ENCODE results near the gene ACO2. TPM values are rescaled to one million over a fixed set of nuclear protein-coding genes. Genes with fewer than 3 reads are reported as not detected.
"Not testable (repeated sequence)": the region's sequence is repeated elsewhere in the genome, so short reads cannot be mapped to it uniquely, and the experiment has no call there.

The ACO2 gene
- total and polyA plus RNA-seq, 9 donors = 64.6 to 117 (median 105) TPM

- Histone ChIP-seq H3K4me1 (ENCODE audit: control insufficient read depth, insufficient read depth, low read length) (peaks cover 22% of the 10 kb centered on the region), H3K36me3 (ENCODE audit: control insufficient read depth, insufficient read depth, low read length) (peaks cover 15% of the 10 kb centered on the region), H3K27me3 (ENCODE audit: control insufficient read depth, insufficient read depth, low read length) (no peaks in the 10 kb centered on the region), H3K27ac (ENCODE audit: low read length) (peak overlapping the region; percentile 99), H3K4me3 (ENCODE audit: low read length) (peak overlapping the region; percentile 98), H3K9me3 (replicated peaks; ENCODE audit: control insufficient read depth, low read depth, low read length) (no peaks in the 10 kb centered on the region)
- WGBS (ENCODE audit: insufficient coverage) = under 1% methylated on average over 54 of the region's 63 CpGs
- peak; percentile 96 for DNase-seq
Measured at GRCh38 chr22:41447435-41448188, 21.3 kb upstream of the ACO2 start.

- H3K4me1 ChIP-seq (ENCODE audit: control insufficient read depth, insufficient read depth, low read length) = peaks cover 16% of the 10 kb centered on the region
- no peaks in the 10 kb centered on the region for H3K27me3 ChIP-seq (ENCODE audit: control insufficient read depth, insufficient read depth, low read length)
- H3K9me3 ChIP-seq (replicated peaks; ENCODE audit: control insufficient read depth, low read depth, low read length) = no peaks in the 10 kb centered on the region
- peaks cover 8% of the 10 kb centered on the region for H3K36me3 ChIP-seq (ENCODE audit: control insufficient read depth, insufficient read depth, low read length)
- H3K4me3 ChIP-seq (ENCODE audit: low read length) = peak overlapping the region; percentile 98
- peak overlapping the region; percentile 99 for H3K27ac ChIP-seq (ENCODE audit: low read length)
- WGBS (ENCODE audit: insufficient coverage) = 0% methylated on average over 23 of the region's 28 CpGs
- peak; percentile 100 for DNase-seq
Measured at GRCh38 chr22:41448189-41448808, 20.6 kb upstream of the ACO2 start.

GRCh38 chr22:41458161-41458728 lies 10.7 kb upstream of the ACO2 start:
- WGBS (ENCODE audit: insufficient coverage) = 100% methylated on average over 3 of the region's 7 CpGs

DNA sequence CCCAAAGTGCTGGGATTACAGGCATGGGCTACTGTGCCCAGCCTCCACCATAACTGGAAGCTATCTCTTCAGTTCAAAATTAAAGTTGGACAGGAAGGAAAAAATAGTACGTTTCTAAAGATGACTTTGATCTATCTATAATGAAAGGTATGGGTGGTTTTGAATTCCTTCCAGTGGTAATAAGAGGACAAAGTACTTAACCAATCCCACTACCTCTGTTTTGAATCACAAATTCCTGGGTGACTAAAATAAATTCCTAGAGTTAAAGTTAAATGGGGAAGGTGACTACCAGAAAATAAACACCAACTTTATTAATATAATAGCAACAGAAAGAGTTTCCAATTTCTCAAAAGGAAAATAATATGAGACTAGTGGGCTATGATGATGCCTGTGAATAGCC lies 9.5 kb upstream of the ACO2 start:
- Histone ChIP-seq H3K4me1 (ENCODE audit: control insufficient read depth, insufficient read depth, low read length) (no peaks in the 10 kb centered on the region), H3K4me3 (ENCODE audit: low read length) (no peak overlapping the region), H3K36me3 (ENCODE audit: control insufficient read depth, insufficient read depth, low read length) (peaks cover 58% of the 10 kb centered on the region), H3K27me3 (ENCODE audit: control insufficient read depth, insufficient read depth, low read length) (no peaks in the 10 kb centered on the region), H3K9me3 (replicated peaks; ENCODE audit: control insufficient read depth, low read depth, low read length) (no peaks in the 10 kb centered on the region), H3K27ac (ENCODE audit: low read length) (no peak overlapping the region)
- no peak for DNase-seq
- no CpG with 5 or more reads among the region's 1 CpG for WGBS (ENCODE audit: insufficient coverage)

More at GRCh38 chr22:41458161-41458728, 10.7 kb upstream of the ACO2 start:
- Histone ChIP-seq H3K27ac (ENCODE audit: low read length) (no peak overlapping the region), H3K4me1 (ENCODE audit: control insufficient read depth, insufficient read depth, low read length) (no peaks in the 10 kb centered on the region), H3K9me3 (replicated peaks; ENCODE audit: control insufficient read depth, low read depth, low read length) (no peaks in the 10 kb centered on the region), H3K4me3 (ENCODE audit: low read length) (no peak overlapping the region), H3K27me3 (ENCODE audit: control insufficient read depth, insufficient read depth, low read length) (no peaks in the 10 kb centered on the region), H3K36me3 (ENCODE audit: control insufficient read depth, insufficient read depth, low read length) (peaks cover 49% of the 10 kb centered on the region)
- no peak for DNase-seq

- H3K27me3 ChIP-seq (ENCODE audit: control insufficient read depth, insufficient read depth, low read length); DNase-seq; H3K9me3 ChIP-seq (replicated peaks; ENCODE audit: control insufficient read depth, low read depth, low read length); H3K4me1 ChIP-seq (ENCODE audit: control insufficient read depth, insufficient read depth, low read length); H3K4me3 ChIP-seq (ENCODE audit: low read length); H3K27ac ChIP-seq (ENCODE audit: low read length): not testable (repeated sequence)
- no CpG with 5 or more reads among the region's 5 CpGs for WGBS (ENCODE audit: insufficient coverage)
- peaks cover 64% of the 10 kb centered on the region for H3K36me3 ChIP-seq (ENCODE audit: control insufficient read depth, insufficient read depth, low read length)
Measured at GRCh38 chr22:41460071-41460470, 8.8 kb upstream of the ACO2 start.

DNA sequence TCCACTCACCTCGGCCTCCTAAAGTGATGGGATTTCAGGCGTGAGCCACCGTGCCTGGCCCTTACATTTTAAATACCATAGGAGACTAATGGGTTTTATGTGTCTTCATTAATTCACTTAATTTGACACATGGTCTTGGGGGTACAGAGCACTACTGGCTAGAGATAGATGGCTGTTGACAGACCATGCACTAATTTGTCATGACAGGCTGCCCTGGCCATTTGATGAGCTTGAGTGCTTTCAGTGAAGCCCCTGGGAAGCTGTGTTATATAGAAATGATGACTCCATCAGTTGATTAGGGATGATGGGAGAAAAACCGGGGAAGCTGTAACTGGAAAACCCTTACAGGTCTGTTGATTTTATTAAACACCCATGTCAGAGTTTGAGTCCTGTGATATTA lies 7.0 kb upstream of the ACO2 start:
- DNase-seq = no peak
- no CpG with 5 or more reads among the region's 4 CpGs for WGBS (ENCODE audit: insufficient coverage)
- Histone ChIP-seq H3K36me3 (ENCODE audit: control insufficient read depth, insufficient read depth, low read length) (peaks cover 75% of the 10 kb centered on the region), H3K27ac (ENCODE audit: low read length) (no peak overlapping the region), H3K9me3 (replicated peaks; ENCODE audit: control insufficient read depth, low read depth, low read length) (no peaks in the 10 kb centered on the region), H3K4me1 (ENCODE audit: control insufficient read depth, insufficient read depth, low read length) (no peaks in the 10 kb centered on the region), H3K4me3 (ENCODE audit: low read length) (no peak overlapping the region), H3K27me3 (ENCODE audit: control insufficient read depth, insufficient read depth, low read length) (no peaks in the 10 kb centered on the region)

DNA sequence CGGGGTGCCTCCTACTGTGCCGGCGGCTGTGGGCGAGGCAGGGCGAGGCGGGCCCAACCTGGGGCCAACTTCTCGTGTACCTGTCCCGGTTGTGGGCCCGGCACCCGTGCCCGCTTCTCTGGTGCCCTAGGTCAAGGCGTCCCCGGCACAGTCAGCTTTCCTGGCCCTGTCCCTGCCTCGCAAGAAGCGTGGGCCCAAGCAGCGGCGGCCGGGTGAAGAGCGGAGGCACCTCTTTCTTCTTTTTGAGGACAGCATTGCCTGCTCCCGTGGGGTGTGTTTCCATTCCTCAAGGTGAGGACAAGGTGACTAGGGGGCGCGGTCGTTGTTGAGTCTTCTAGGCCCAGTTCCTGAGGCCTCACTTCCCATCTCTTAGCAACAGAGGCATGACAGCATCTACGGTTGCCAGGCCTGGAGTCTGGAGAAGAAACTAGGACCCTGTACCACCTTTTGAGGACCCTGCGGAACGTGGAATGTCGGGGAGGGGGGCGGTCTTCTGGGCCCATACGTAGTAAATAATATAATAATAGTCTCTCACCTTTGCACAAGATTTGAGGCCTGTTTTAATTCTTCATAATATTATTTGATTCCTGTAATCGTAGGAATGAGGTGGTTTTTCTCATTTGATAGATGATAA lies 418 bp downstream of the ACO2 start:
- H3K27ac ChIP-seq (ENCODE audit: low read length) = peak overlapping the region; percentile 97
- WGBS (ENCODE audit: insufficient coverage) = 0% methylated on average over 21 of the region's 30 CpGs
- H3K4me3 ChIP-seq (ENCODE audit: low read length) = peak overlapping the region; percentile 99
- H3K27me3 ChIP-seq (ENCODE audit: control insufficient read depth, insufficient read depth, low read length) = no peaks in the 10 kb centered on the region
- H3K9me3 ChIP-seq (replicated peaks; ENCODE audit: control insufficient read depth, low read depth, low read length) = no peaks in the 10 kb centered on the region
- DNase-seq = peak; percentile 30
- peaks cover 15% of the 10 kb centered on the region for H3K4me1 ChIP-seq (ENCODE audit: control insufficient read depth, insufficient read depth, low read length)
- peaks cover 46% of the 10 kb centered on the region for H3K36me3 ChIP-seq (ENCODE audit: control insufficient read depth, insufficient read depth, low read length)

DNA sequence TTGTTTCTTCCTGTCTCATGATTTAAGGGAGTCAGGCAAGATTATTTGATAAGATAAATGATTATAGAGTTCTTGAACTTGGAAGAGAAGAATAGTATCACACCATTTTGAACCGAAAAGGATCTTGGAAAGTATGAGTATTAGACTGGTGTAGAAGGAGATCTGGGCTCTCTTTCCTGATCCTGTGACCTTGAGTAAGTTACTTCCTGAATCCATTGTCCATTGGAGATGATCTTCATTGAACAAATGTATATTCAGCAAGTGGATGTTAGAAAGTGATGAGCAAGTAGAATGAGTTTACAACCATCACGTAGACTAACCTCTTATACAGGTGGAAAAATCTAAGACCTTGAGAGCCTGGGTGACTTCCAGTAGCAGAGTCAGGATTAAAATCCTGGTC lies 2.0 kb downstream of the ACO2 start:
- Histone ChIP-seq H3K4me3 (ENCODE audit: low read length) (no peak overlapping the region), H3K27ac (ENCODE audit: low read length) (no peak overlapping the region), H3K27me3 (ENCODE audit: control insufficient read depth, insufficient read depth, low read length) (no peaks in the 10 kb centered on the region), H3K9me3 (replicated peaks; ENCODE audit: control insufficient read depth, low read depth, low read length) (no peaks in the 10 kb centered on the region), H3K36me3 (ENCODE audit: control insufficient read depth, insufficient read depth, low read length) (peaks cover 34% of the 10 kb centered on the region), H3K4me1 (ENCODE audit: control insufficient read depth, insufficient read depth, low read length) (peaks cover 15% of the 10 kb centered on the region)
- no peak for DNase-seq
- 89% methylated on average over 1 of the region's 2 CpGs for WGBS (ENCODE audit: insufficient coverage)

DNA sequence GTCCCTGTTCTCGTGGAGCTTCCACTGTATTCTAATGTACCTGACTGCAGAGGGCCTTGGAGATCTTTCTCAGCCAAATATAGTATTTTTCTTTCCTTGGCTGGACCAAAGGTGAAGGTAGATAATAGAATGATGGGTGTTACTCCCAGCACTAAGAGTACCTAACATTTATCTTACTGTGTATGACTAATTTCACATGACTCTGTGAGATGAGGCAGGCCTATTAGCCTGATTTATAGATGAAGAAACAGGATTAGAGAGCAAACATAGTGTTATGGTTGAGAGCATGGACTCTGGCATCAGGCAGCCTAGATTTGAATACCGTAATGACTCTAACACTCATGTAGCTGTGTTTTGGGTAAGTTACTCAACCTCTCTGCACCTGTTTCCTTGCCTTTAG lies 2.7 kb downstream of the ACO2 start:
- Histone ChIP-seq H3K4me1 (ENCODE audit: control insufficient read depth, insufficient read depth, low read length) (peaks cover 15% of the 10 kb centered on the region), H3K4me3 (ENCODE audit: low read length) (no peak overlapping the region), H3K27ac (ENCODE audit: low read length) (no peak overlapping the region), H3K9me3 (replicated peaks; ENCODE audit: control insufficient read depth, low read depth, low read length) (no peaks in the 10 kb centered on the region), H3K27me3 (ENCODE audit: control insufficient read depth, insufficient read depth, low read length) (no peaks in the 10 kb centered on the region), H3K36me3 (ENCODE audit: control insufficient read depth, insufficient read depth, low read length) (peaks cover 27% of the 10 kb centered on the region)
- no peak for DNase-seq
- WGBS (ENCODE audit: insufficient coverage) = no CpG with 5 or more reads among the region's 2 CpGs

- H3K27me3 ChIP-seq (ENCODE audit: control insufficient read depth, insufficient read depth, low read length) = no peaks in the 10 kb centered on the region
- 95% methylated on average over 2 of the region's 6 CpGs for WGBS (ENCODE audit: insufficient coverage)
- H3K36me3 ChIP-seq (ENCODE audit: control insufficient read depth, insufficient read depth, low read length) = peaks cover 22% of the 10 kb centered on the region
- no peaks in the 10 kb centered on the region for H3K9me3 ChIP-seq (replicated peaks; ENCODE audit: control insufficient read depth, low read depth, low read length)
- DNase-seq = no peak
- H3K4me3 ChIP-seq (ENCODE audit: low read length) = no peak overlapping the region
- peaks cover 13% of the 10 kb centered on the region for H3K4me1 ChIP-seq (ENCODE audit: control insufficient read depth, insufficient read depth, low read length)
- H3K27ac ChIP-seq (ENCODE audit: low read length) = no peak overlapping the region
Measured at GRCh38 chr22:41474872-41475451, 6.0 kb downstream of the ACO2 start.
